AG09309 (cell line): ENCODE data around the gene TSPAN9.

Source experiments
- DNase-seq: peaks from one replicate; pipeline ENCODE4 v3.0.0-alpha.2; 2010; ENCODE audit warnings: low read depth
- H3K4me3 ChIP-seq: 2 replicates; pipeline ENCODE4 v1.5.1; 2011; ENCODE audit warnings: mild to moderate bottlenecking, low read depth, low read length, moderate library complexity; ENCODE audit not compliant: control insufficient read depth
- TF ChIP-seq, protein P1 (sequence below): IDR thresholded peaks from 2 replicates; pipeline ENCODE4 v1.5.1; 2011; ENCODE audit warnings: mild to moderate bottlenecking, low read depth, low read length, inconsistent platforms; ENCODE audit not compliant: insufficient read depth, control insufficient read depth; ENCODE audit errors: missing control alignments

Gene TSPAN9

DNA sequence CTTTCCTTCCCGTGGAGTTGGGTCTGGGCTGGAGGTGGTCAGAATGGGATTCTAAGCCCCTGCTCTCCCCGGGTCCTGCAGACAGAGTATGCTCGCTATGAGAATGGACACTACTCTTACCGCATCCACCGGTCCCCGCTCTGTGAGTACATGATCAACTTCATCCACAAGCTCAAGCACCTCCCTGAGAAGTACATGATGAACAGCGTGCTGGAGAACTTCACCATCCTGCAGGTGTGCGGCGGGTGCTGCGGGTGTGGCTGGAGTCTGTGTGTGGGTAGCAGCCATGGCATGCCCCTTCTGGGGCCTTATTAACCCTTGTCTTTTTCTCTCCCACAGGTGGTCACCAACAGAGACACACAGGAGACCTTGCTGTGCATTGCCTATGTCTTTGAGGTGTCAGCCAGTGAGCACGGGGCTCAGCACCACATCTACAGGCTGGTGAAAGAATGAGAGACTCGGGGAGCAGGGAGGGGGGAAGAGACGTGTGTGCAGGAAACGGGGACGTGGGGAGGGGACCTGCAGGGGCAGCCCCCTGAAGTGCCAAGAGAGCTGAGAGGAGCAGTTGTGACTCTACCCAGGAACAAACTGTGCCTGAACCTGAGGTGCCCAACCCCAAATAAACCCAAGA, 37.0 kb upstream of the TSPAN9 start:
- TF ChIP-seq, protein P1, sequence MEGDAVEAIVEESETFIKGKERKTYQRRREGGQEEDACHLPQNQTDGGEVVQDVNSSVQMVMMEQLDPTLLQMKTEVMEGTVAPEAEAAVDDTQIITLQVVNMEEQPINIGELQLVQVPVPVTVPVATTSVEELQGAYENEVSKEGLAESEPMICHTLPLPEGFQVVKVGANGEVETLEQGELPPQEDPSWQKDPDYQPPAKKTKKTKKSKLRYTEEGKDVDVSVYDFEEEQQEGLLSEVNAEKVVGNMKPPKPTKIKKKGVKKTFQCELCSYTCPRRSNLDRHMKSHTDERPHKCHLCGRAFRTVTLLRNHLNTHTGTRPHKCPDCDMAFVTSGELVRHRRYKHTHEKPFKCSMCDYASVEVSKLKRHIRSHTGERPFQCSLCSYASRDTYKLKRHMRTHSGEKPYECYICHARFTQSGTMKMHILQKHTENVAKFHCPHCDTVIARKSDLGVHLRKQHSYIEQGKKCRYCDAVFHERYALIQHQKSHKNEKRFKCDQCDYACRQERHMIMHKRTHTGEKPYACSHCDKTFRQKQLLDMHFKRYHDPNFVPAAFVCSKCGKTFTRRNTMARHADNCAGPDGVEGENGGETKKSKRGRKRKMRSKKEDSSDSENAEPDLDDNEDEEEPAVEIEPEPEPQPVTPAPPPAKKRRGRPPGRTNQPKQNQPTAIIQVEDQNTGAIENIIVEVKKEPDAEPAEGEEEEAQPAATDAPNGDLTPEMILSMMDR, result no peak
- no peak for DNase-seq
- H3K4me3 ChIP-seq, result no peak overlapping the region

DNA sequence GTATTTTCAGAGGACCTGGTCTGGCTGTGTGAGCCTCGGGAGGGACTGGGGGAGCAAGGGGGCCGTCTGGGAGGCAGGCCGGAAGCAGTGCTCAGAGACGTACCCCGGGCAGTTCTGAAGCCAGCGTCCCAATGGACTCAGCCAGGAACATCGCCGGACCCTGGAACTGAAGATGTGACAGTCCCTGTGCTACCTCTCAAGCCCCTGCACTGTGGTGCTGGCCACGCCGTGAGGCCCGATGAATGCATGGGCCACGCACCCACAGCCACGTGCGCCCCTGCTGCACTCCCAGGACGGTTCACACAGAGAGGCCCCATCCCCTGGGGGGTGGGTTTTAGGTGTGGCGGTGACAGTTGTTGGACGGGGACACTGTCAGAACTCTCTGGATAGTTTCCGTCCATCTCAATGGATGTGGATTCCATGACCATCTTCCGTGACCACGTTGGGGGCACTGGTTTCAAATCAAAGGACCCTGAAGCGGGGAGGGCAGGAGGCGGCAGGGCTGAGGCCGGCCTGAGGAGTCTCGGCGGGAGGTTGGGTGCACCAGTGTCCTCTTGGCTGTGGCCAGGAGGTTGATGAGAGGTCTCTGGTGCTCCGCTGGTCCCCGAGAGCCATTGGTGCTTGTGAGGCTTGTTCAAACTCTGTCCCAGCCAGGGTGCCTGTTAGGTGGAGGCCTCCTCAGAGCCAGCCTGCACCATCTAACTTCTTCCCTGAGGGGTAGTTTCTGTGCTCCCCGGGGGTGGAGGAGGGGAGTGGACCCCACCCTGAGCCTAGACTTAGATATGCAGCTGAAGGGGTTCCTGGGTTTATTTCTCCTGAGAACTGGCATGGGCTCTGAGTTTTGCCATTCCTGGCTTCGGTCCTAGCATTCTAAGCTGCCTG, 36.3 kb upstream of the TSPAN9 start:
- no peak overlapping the region for H3K4me3 ChIP-seq
- DNase-seq, result no peak
- TF ChIP-seq, protein P1, result no peak

DNA sequence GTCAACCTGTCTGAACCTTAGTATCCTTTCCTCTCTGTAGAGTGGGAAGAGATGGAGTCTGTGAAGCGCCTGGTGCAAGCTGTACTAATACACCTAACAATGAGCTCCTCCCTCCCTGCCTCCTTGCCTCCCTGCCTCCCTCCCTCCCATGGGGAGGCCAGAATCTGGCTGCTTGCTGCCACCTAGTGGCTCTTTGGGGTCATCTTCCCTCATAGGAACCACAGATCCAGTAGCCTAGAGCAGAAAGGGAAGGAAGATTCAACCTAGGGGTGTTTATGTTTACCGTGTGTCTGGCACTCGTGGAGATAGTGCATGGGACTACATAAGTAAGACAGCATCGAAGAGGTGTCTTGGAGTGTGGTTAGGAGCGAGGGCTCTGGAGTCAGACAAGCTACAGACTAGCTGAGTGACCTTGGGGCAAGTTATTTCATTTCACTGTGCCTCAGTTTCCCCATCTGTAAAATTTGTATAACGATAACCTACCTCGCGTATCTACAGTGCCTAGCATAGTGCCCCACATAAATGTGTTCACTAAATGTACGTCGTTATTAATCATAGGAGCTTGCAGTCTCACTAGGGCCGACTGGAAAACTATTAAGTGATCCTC, 35.5 kb upstream of the TSPAN9 start:
- no peak overlapping the region for H3K4me3 ChIP-seq
- TF ChIP-seq, protein P1, result peak; percentile 82

DNA sequence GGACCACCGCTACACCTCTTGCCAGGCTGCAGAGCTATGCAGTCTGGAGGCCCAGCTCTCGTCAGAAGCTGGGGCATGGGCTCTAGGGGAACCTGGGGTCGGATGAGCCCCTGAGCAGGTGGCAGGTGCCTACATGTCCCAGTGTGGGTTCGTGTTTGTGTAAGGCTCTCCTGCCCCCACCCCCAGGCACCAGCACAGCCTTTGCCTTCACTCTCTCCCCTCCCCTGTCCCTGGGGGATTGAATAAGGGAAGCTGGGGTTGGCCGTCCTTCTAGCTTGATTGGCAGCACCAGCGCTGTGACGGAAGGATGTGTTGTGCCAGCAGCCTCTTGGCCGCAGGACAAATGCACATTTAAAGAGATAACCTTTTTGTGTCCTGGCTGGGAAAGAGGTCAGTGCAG, 34.8 kb upstream of the TSPAN9 start:
- no peak overlapping the region for H3K4me3 ChIP-seq
- no peak for DNase-seq
- TF ChIP-seq, protein P1, result no peak

More for the DNA sequence above, 35.5 kb upstream of the TSPAN9 start:
- DNase-seq, result peak; percentile 8

DNA sequence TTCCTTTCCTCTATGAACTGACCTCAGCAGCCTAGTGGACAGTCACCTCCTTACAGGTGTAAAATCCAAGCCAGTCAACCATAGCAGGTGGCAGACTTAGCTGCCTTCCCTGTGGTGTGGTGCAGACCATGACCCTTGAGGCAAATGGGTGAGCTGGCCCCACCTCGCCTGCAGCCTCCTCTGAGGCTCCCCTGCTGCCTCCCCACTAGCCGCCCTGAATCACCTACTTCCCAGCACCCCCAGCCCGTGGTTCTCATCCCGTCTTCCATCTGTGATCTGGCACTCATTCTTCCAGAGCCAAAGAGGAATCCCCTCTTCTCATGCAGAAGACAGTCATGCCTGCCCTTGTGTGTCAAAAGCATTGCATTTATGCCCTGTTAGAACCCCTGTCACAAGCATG, 34.4 kb upstream of the TSPAN9 start:
- DNase-seq, result no peak
- H3K4me3 ChIP-seq, result no peak overlapping the region
- TF ChIP-seq, protein P1, result no peak

DNA sequence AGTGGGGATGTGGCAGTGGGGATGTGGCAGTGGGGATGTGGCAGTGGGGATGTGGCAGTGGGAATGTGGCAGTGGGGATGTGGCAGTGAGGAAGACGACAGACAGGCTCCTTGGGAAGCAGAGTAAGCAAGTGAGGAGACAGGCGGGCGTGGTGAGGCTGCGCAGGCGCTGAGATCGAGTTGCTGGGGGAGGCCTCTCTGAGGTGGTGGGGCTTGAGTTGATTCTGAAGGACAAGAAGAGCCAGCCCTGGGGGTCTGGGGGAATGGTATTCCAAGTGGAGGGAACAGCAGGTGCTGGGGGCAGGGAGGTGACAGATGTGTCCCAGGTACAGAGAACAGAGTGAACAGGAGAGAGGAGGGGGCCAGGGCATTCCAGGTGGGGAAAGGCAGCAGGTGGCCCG, 33.8 kb upstream of the TSPAN9 start:
- TF ChIP-seq, protein P1, result no peak
- H3K4me3 ChIP-seq, result no peak overlapping the region
- DNase-seq, result no peak
